ENCODE results near the gene MAGI3.

MAGI3 gene

DNA sequence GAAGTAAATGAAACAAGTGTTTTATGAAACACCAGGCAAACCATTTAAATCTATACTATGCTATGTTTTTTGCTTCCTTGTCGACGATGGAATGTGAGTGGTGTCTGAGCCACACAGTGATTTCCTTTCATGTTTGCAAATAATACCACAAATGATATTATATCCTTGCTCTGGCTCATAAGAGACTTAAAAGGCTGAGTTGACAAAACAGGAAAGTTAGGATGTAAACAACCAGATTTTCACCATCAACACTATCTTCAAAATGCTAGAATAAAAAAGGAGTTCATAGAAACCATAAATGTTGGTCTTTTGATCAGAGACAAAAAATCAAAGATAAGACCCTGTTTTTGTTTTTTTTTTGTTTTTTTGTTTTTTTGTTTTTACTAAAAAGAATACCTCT is 17.8 kb upstream of the MAGI3 start:
- Histone ChIP-seq H3K27ac (ENCODE audit: low read depth, low read length, poor library complexity, severe bottlenecking) (no peak overlapping the region), H2AFZ (ENCODE audit: low read length) (no peak overlapping the region), H4K20me1 (ENCODE audit: insufficient read depth, low read length) (no peaks in the 10 kb centered on the region), H3K4me2 (ENCODE audit: low read length) (no peak overlapping the region), H3K36me3 (ENCODE audit: insufficient read depth, low read length) (no peaks in the 10 kb centered on the region), H3K9me2 (ENCODE audit: low read depth, low read length) (no peaks in the 10 kb centered on the region), H3K27me3 (ENCODE audit: insufficient read depth, low read length) (no peaks in the 10 kb centered on the region), H3K4me1 (ENCODE audit: insufficient read depth, low read length, severe bottlenecking) (no peaks in the 10 kb centered on the region), H3K4me3 (ENCODE audit: low read depth, low read length, poor library complexity, severe bottlenecking) (no peak overlapping the region), H3K9me3 (ENCODE audit: low read length) (no peaks in the 10 kb centered on the region), H3K79me2 (ENCODE audit: insufficient read depth, low read length) (no peaks in the 10 kb centered on the region), H3F3A (ENCODE audit: insufficient read depth, low read length) (no peaks in the 10 kb centered on the region), H3K9ac (ENCODE audit: low read length) (no peak overlapping the region)
- TF ChIP-seq, protein P1, sequence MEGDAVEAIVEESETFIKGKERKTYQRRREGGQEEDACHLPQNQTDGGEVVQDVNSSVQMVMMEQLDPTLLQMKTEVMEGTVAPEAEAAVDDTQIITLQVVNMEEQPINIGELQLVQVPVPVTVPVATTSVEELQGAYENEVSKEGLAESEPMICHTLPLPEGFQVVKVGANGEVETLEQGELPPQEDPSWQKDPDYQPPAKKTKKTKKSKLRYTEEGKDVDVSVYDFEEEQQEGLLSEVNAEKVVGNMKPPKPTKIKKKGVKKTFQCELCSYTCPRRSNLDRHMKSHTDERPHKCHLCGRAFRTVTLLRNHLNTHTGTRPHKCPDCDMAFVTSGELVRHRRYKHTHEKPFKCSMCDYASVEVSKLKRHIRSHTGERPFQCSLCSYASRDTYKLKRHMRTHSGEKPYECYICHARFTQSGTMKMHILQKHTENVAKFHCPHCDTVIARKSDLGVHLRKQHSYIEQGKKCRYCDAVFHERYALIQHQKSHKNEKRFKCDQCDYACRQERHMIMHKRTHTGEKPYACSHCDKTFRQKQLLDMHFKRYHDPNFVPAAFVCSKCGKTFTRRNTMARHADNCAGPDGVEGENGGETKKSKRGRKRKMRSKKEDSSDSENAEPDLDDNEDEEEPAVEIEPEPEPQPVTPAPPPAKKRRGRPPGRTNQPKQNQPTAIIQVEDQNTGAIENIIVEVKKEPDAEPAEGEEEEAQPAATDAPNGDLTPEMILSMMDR (IDR thresholded peaks at IDR 0.05; ENCODE audit: low read length): no peak
- no peak for TF ChIP-seq EZH2 (IDR thresholded peaks at IDR 0.05; ENCODE audit: borderline replicate concordance, low read length)

DNA sequence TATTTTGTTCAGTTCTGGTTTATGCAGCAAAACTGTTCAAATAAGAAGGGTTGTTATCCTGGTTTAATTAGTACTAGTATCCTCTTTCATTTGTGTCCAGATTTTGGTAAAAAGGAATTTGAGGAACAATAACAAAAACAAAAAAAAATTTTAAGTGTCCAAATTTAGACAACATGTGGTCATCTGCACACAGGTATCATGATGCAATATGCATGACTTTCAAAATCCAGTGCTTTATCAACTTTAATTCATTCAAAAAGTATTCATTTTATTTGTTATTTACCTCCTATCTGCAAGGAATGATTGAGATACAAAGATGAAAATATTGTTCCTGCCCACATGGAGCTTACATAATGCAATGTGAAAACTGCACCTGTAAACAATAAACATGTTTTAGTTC is 16.7 kb upstream of the MAGI3 start:
- H4K20me1 ChIP-seq (ENCODE audit: insufficient read depth, low read length): no peaks in the 10 kb centered on the region
- no peaks in the 10 kb centered on the region for H3K9me2 ChIP-seq (ENCODE audit: low read depth, low read length)
- no peak overlapping the region for H3K4me2 ChIP-seq (ENCODE audit: low read length)
- no peaks in the 10 kb centered on the region for H3K36me3 ChIP-seq (ENCODE audit: insufficient read depth, low read length)
- H3K9me3 ChIP-seq (ENCODE audit: low read length): no peaks in the 10 kb centered on the region
- H3K4me3 ChIP-seq (ENCODE audit: low read depth, low read length, poor library complexity, severe bottlenecking): no peak overlapping the region
- TF ChIP-seq, protein P1 (IDR thresholded peaks at IDR 0.05; ENCODE audit: low read length): no peak
- no peak for TF ChIP-seq EZH2 (IDR thresholded peaks at IDR 0.05; ENCODE audit: borderline replicate concordance, low read length)
- H3F3A ChIP-seq (ENCODE audit: insufficient read depth, low read length): no peaks in the 10 kb centered on the region
- no peaks in the 10 kb centered on the region for H3K4me1 ChIP-seq (ENCODE audit: insufficient read depth, low read length, severe bottlenecking)
- no peaks in the 10 kb centered on the region for H3K79me2 ChIP-seq (ENCODE audit: insufficient read depth, low read length)
- H3K9ac ChIP-seq (ENCODE audit: low read length): no peak overlapping the region
- H3K27ac ChIP-seq (ENCODE audit: low read depth, low read length, poor library complexity, severe bottlenecking): no peak overlapping the region
- no peak overlapping the region for H2AFZ ChIP-seq (ENCODE audit: low read length)
- no peaks in the 10 kb centered on the region for H3K27me3 ChIP-seq (ENCODE audit: insufficient read depth, low read length)

DNA sequence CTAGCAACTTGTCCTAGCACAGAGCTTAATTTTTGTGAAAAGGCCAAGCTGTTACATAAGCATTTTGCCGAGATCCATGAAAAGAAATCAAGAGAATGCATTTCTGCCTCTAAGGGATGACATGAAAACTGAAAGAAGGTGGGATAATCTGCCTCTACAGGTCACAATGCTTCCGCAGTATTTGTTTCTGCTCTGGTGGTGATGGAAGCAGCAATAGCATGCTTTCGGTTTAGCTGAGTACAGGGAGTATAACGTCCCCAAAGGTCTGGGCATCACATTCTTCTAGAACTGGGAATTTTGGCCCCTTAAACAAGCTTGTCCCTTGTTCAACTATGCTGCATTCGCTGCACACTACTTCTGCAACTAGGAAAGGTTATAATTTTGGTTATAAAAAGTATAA is 14.4 kb upstream of the MAGI3 start:
- Histone ChIP-seq H3K79me2 (ENCODE audit: insufficient read depth, low read length) (no peaks in the 10 kb centered on the region), H3K36me3 (ENCODE audit: insufficient read depth, low read length) (no peaks in the 10 kb centered on the region), H3K27me3 (ENCODE audit: insufficient read depth, low read length) (no peaks in the 10 kb centered on the region), H4K20me1 (ENCODE audit: insufficient read depth, low read length) (no peaks in the 10 kb centered on the region), H3K27ac (ENCODE audit: low read depth, low read length, poor library complexity, severe bottlenecking) (no peak overlapping the region), H3K9me3 (ENCODE audit: low read length) (no peaks in the 10 kb centered on the region), H3K9ac (ENCODE audit: low read length) (no peak overlapping the region), H3K4me3 (ENCODE audit: low read depth, low read length, poor library complexity, severe bottlenecking) (no peak overlapping the region), H3K4me2 (ENCODE audit: low read length) (no peak overlapping the region), H3K9me2 (ENCODE audit: low read depth, low read length) (no peaks in the 10 kb centered on the region), H2AFZ (ENCODE audit: low read length) (no peak overlapping the region), H3K4me1 (ENCODE audit: insufficient read depth, low read length, severe bottlenecking) (no peaks in the 10 kb centered on the region), H3F3A (ENCODE audit: insufficient read depth, low read length) (no peaks in the 10 kb centered on the region)
- TF ChIP-seq, protein P1 (IDR thresholded peaks at IDR 0.05; ENCODE audit: low read length): no peak
- no peak for TF ChIP-seq EZH2 (IDR thresholded peaks at IDR 0.05; ENCODE audit: borderline replicate concordance, low read length)

Data from OCI-LY1 (cell line).